GM23338 (cell line): ENCODE data around the gene FAM177A1. TPM values are rescaled to one million over a fixed set of nuclear protein-coding genes. Genes with fewer than 3 reads are reported as not detected.

Experiments used
- ATAC-seq: fragments of 200-7000 bp; cut with Tn5 transposase; 3 replicates; pipeline ENCODE4 v1.9.1; 2020
- DNase-seq: peaks from one replicate; pipeline ENCODE4 v3.0.0-alpha.2; 2015; ENCODE audit warnings: low spot score
- H2AFZ ChIP-seq: fragments of 200-600 bp; sonication (generic); 2 replicates; pipeline ENCODE4 v1.8.0; 2016; ENCODE audit warnings: antibody characterized with exemption, mild to moderate bottlenecking, moderate library complexity
- H3F3A ChIP-seq: fragments of 200-600 bp; sonication (generic); replicated peaks from 2 replicates; pipeline ENCODE4 v1.8.0; 2017; ENCODE audit warnings: antibody characterized with exemption, mixed run types, low read depth
- H3K27ac ChIP-seq: fragments of 200-600 bp; sonication (generic); 2 replicates; pipeline ENCODE4 v1.6.1; 2016; ENCODE audit warnings: low read depth
- H3K27me3 ChIP-seq: fragments of 200-600 bp; sonication (generic); 2 replicates; pipeline ENCODE4 v1.8.0; 2016; ENCODE audit warnings: mild to moderate bottlenecking, mixed run types, moderate library complexity; ENCODE audit not compliant: insufficient read depth
- H3K36me3 ChIP-seq: fragments of 200-600 bp; sonication (generic); 2 replicates; pipeline ENCODE4 v1.8.0; 2016; ENCODE audit warnings: mild to moderate bottlenecking; ENCODE audit not compliant: insufficient read depth
- H3K4me1 ChIP-seq: fragments of 200-600 bp; sonication (generic); 2 replicates; pipeline ENCODE4 v1.8.0; 2016; ENCODE audit warnings: mild to moderate bottlenecking, moderate library complexity; ENCODE audit not compliant: insufficient read depth
- H3K4me2 ChIP-seq: fragments of 200-600 bp; sonication (generic); 2 replicates; pipeline ENCODE4 v1.7.1; 2017; ENCODE audit warnings: mixed run types
- H3K4me3 ChIP-seq: fragments of 200-600 bp; sonication (generic); 2 replicates; pipeline ENCODE4 v1.6.1; 2016; ENCODE audit warnings: mixed run types
- H3K79me2 ChIP-seq: fragments of 200-600 bp; sonication (generic); replicated peaks from 2 replicates; pipeline ENCODE4 v1.8.0; 2017; ENCODE audit warnings: mild to moderate bottlenecking; ENCODE audit not compliant: insufficient read depth
- H3K9me2 ChIP-seq: fragments of 200-600 bp; sonication (generic); 2 replicates; pipeline ENCODE4 v1.8.0; 2017; ENCODE audit not compliant: insufficient read depth
- H4K20me1 ChIP-seq: fragments of 200-600 bp; sonication (generic); replicated peaks from 2 replicates; pipeline ENCODE4 v1.8.0; 2017; ENCODE audit warnings: mild to moderate bottlenecking; ENCODE audit not compliant: insufficient read depth
- H3K27ac Mint-ChIP-seq: 2 replicates; pipeline ENCODE4 v1.8.0; 2020; ENCODE audit warnings: inconsistent platforms, mild to moderate bottlenecking, moderate library complexity, mixed read lengths
- H3K27me3 Mint-ChIP-seq: 3 replicates; pipeline ENCODE4 v1.8.0; 2022; ENCODE audit warnings: low read depth, mild to moderate bottlenecking, moderate library complexity, mixed read lengths, inconsistent platforms; ENCODE audit not compliant: insufficient read depth, poor library complexity
- H3K36me3 Mint-ChIP-seq: 3 replicates; pipeline ENCODE4 v1.8.0; 2021; ENCODE audit warnings: low read depth, mild to moderate bottlenecking, inconsistent platforms, moderate library complexity, mixed read lengths
- H3K4me1 Mint-ChIP-seq: 3 replicates; pipeline ENCODE4 v1.8.0; 2020; ENCODE audit warnings: mild to moderate bottlenecking, inconsistent platforms, mixed read lengths
- H3K4me3 Mint-ChIP-seq: 3 replicates; pipeline ENCODE4 v1.8.0; 2021; ENCODE audit warnings: moderate library complexity, mild to moderate bottlenecking, inconsistent platforms, mixed read lengths
- H3K9me3 Mint-ChIP-seq: 3 replicates; pipeline ENCODE4 v1.8.0; 2020; ENCODE audit warnings: moderate library complexity, mild to moderate bottlenecking, inconsistent platforms, mixed read lengths
- CREB1 ChIP-seq: fragments of 250-450 bp; sonication (Bioruptor Pico); IDR thresholded peaks from 2 replicates; pipeline ENCODE4 v1.5.0; 2020; ENCODE audit warnings: low read depth, mild to moderate bottlenecking, moderate library complexity
- EZH2 ChIP-seq: fragments of 200-600 bp; sonication (generic); IDR thresholded peaks from one replicate; pipeline ENCODE4 v1.8.0; 2017; ENCODE audit warnings: antibody characterized with exemption, mild to moderate bottlenecking, low read depth; ENCODE audit not compliant: unreplicated experiment
- EZH2phosphoT487 ChIP-seq: fragments of 200-600 bp; sonication (generic); IDR thresholded peaks from one replicate; pipeline ENCODE4 v1.8.1; 2018; ENCODE audit warnings: antibody characterized with exemption; ENCODE audit not compliant: unreplicated experiment
- JUNB ChIP-seq: IDR thresholded peaks from one replicate; pipeline ENCODE4 v1.6.1; 2016; ENCODE audit warnings: antibody characterized with exemption; ENCODE audit not compliant: unreplicated experiment
- NANOG ChIP-seq: IDR thresholded peaks from 2 replicates; pipeline ENCODE4 v1.6.1; 2016; ENCODE audit warnings: antibody characterized with exemption, borderline replicate concordance
- POLR2AphosphoS5 ChIP-seq: IDR thresholded peaks from 2 replicates; pipeline ENCODE4 v1.6.1; 2016; ENCODE audit warnings: antibody characterized with exemption, low read depth
- STAT1 ChIP-seq: IDR thresholded peaks from one replicate; pipeline ENCODE4 v1.6.1; 2016; ENCODE audit warnings: antibody characterized with exemption; ENCODE audit not compliant: unreplicated experiment
- ZNF114 ChIP-seq: fragments of 250-450 bp; sonication (Bioruptor Pico); IDR thresholded peaks from 2 replicates; pipeline ENCODE4 v1.5.0; 2020; ENCODE audit warnings: mild to moderate bottlenecking, moderate library complexity
- ZNF331 ChIP-seq: fragments of 250-450 bp; sonication (Bioruptor Pico); IDR thresholded peaks from 2 replicates; pipeline ENCODE4 v1.5.0; 2020; ENCODE audit warnings: low read depth, mild to moderate bottlenecking, moderate library complexity
- polyA plus RNA-seq: library from polyadenylated mRNA; unstranded; fragments of >200 nt; fragmentation: Nextera tagmentation; extraction: Ambion mirVana; gene quantifications from 2 replicates; pipeline ENCODE4 v1.2.1, GENCODE V29; 2016
- total RNA-seq: library from RNA; depleted of rRNA; stranded (reverse); fragments of >200 nt; shearing (Covaris generic); gene quantifications from 2 replicates; pipeline ENCODE4 v1.2.3, GENCODE V29; 2014
- TF ChIP-seq, protein P1 (sequence below): fragments of 250-450 bp; sonication (Bioruptor Pico); IDR thresholded peaks from 2 replicates; pipeline ENCODE4 v1.5.0; 2020; ENCODE audit warnings: mild to moderate bottlenecking, moderate library complexity
- TF ChIP-seq, protein P2 (sequence below): IDR thresholded peaks from 2 replicates; pipeline ENCODE4 v1.6.1; 2016; ENCODE audit warnings: antibody characterized with exemption
- TF ChIP-seq, protein P3 (sequence below), 2 experiments: fragments of 200-600 bp in 1 of 2; sonication (generic) in 1 of 2; conservative IDR thresholded peaks; 2 replicates each; pipeline versions ENCODE4 v1.5.1 to v1.6.1; 2016 to 2017; ENCODE audit warnings: antibody characterized with exemption in 2 of 2, low read depth in 2 of 2, mild to moderate bottlenecking in 2 of 2, moderate library complexity in 1 of 2
- TF ChIP-seq, protein P4 (sequence below): IDR thresholded peaks from one replicate; pipeline ENCODE4 v1.6.1; 2018; ENCODE audit warnings: antibody characterized with exemption; ENCODE audit not compliant: unreplicated experiment

Gene FAM177A1
- total and polyA plus RNA-seq, 2 experiments from 2014 or later: 22.8 to 72.5 TPM

DNA sequence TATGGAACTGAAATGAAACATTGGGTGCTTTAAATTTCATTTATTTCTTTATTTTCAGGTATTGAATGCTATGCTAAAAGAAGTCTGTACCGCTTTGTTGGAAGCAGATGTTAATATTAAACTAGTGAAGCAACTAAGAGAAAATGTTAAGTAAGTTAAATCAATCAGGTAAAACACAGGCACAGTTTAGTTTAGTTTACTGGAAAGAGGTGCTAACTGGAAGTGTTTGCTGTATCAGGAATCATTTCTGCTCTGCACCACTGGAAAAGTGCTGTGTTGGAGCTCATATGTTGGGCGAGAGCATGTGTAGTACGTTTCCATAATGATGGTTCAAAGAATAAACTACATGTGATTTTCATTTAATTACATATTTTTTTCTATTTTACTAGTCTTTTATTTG, 46.6 kb upstream of the FAM177A1 start:
- Mint-ChIP-seq H3K36me3 (peaks cover 9% of the 10 kb centered on the region; the same call in 2 of the 3 replicates), H3K27me3 (no peaks in the 10 kb centered on the region), H3K9me3 (no peaks in the 10 kb centered on the region), H3K4me3 (no peak overlapping the region), H3K4me1 (no peaks in the 10 kb centered on the region), H3K27ac (no peak overlapping the region)
- no peaks in the 10 kb centered on the region for H3K9me2 ChIP-seq
- ATAC-seq (no peak), DNase-seq (no peak)
- no peak overlapping the region for H3K4me3 ChIP-seq
- H3K4me2 ChIP-seq: no peak overlapping the region
- H3K27ac ChIP-seq: no peak overlapping the region
- H3K36me3 ChIP-seq: peaks cover 11% of the 10 kb centered on the region; the same call in 1 of the 2 replicates
- H2AFZ ChIP-seq: no peak overlapping the region
- no peaks in the 10 kb centered on the region for H3K4me1 ChIP-seq
- no peaks in the 10 kb centered on the region for H3K27me3 ChIP-seq
- H4K20me1 ChIP-seq: no peaks in the 10 kb centered on the region; the same call in 1 of the 2 replicates
- TF ChIP-seq ZNF331 (no peak), JUNB (no peak), CREB1 (CRISPR knock-in tag) (no peak), EZH2phosphoT487 (no peak), STAT1 (no peak), POLR2AphosphoS5 (no peak), ZNF114 (CRISPR knock-in tag) (no peak), EZH2 (no peak), NANOG (no peak)
- TF ChIP-seq, protein P1, sequence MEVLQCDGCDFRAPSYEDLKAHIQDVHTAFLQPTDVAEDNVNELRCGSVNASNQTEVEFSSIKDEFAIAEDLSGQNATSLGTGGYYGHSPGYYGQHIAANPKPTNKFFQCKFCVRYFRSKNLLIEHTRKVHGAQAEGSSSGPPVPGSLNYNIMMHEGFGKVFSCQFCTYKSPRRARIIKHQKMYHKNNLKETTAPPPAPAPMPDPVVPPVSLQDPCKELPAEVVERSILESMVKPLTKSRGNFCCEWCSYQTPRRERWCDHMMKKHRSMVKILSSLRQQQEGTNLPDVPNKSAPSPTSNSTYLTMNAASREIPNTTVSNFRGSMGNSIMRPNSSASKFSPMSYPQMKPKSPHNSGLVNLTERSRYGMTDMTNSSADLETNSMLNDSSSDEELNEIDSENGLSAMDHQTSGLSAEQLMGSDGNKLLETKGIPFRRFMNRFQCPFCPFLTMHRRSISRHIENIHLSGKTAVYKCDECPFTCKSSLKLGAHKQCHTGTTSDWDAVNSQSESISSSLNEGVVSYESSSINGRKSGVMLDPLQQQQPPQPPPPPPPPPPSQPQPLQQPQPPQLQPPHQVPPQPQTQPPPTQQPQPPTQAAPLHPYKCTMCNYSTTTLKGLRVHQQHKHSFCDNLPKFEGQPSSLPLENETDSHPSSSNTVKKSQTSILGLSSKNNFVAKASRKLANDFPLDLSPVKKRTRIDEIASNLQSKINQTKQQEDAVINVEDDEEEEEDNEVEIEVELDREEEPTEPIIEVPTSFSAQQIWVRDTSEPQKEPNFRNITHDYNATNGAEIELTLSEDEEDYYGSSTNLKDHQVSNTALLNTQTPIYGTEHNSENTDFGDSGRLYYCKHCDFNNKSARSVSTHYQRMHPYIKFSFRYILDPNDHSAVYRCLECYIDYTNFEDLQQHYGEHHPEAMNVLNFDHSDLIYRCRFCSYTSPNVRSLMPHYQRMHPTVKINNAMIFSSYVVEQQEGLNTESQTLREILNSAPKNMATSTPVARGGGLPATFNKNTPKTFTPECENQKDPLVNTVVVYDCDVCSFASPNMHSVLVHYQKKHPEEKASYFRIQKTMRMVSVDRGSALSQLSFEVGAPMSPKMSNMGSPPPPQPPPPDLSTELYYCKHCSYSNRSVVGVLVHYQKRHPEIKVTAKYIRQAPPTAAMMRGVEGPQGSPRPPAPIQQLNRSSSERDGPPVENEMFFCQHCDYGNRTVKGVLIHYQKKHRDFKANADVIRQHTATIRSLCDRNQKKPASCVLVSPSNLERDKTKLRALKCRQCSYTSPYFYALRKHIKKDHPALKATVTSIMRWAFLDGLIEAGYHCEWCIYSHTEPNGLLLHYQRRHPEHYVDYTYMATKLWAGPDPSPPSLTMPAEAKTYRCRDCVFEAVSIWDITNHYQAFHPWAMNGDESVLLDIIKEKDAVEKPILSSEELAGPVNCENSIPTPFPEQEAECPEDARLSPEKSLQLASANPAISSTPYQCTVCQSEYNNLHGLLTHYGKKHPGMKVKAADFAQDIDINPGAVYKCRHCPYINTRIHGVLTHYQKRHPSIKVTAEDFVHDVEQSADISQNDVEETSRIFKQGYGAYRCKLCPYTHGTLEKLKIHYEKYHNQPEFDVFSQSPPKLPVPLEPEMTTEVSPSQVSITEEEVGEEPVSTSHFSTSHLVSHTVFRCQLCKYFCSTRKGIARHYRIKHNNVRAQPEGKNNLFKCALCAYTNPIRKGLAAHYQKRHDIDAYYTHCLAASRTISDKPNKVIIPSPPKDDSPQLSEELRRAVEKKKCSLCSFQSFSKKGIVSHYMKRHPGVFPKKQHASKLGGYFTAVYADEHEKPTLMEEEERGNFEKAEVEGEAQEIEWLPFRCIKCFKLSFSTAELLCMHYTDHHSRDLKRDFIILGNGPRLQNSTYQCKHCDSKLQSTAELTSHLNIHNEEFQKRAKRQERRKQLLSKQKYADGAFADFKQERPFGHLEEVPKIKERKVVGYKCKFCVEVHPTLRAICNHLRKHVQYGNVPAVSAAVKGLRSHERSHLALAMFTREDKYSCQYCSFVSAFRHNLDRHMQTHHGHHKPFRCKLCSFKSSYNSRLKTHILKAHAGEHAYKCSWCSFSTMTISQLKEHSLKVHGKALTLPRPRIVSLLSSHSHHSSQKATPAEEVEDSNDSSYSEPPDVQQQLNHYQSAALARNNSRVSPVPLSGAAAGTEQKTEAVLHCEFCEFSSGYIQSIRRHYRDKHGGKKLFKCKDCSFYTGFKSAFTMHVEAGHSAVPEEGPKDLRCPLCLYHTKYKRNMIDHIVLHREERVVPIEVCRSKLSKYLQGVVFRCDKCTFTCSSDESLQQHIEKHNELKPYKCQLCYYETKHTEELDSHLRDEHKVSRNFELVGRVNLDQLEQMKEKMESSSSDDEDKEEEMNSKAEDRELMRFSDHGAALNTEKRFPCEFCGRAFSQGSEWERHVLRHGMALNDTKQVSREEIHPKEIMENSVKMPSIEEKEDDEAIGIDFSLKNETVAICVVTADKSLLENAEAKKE (CRISPR knock-in tag): no peak
- TF ChIP-seq, protein P2, sequence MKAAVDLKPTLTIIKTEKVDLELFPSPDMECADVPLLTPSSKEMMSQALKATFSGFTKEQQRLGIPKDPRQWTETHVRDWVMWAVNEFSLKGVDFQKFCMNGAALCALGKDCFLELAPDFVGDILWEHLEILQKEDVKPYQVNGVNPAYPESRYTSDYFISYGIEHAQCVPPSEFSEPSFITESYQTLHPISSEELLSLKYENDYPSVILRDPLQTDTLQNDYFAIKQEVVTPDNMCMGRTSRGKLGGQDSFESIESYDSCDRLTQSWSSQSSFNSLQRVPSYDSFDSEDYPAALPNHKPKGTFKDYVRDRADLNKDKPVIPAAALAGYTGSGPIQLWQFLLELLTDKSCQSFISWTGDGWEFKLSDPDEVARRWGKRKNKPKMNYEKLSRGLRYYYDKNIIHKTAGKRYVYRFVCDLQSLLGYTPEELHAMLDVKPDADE: no peak
- TF ChIP-seq, protein P3, sequence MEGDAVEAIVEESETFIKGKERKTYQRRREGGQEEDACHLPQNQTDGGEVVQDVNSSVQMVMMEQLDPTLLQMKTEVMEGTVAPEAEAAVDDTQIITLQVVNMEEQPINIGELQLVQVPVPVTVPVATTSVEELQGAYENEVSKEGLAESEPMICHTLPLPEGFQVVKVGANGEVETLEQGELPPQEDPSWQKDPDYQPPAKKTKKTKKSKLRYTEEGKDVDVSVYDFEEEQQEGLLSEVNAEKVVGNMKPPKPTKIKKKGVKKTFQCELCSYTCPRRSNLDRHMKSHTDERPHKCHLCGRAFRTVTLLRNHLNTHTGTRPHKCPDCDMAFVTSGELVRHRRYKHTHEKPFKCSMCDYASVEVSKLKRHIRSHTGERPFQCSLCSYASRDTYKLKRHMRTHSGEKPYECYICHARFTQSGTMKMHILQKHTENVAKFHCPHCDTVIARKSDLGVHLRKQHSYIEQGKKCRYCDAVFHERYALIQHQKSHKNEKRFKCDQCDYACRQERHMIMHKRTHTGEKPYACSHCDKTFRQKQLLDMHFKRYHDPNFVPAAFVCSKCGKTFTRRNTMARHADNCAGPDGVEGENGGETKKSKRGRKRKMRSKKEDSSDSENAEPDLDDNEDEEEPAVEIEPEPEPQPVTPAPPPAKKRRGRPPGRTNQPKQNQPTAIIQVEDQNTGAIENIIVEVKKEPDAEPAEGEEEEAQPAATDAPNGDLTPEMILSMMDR (conservative IDR thresholded peaks at IDR 0.05; ENCODE audit: low read depth in 2 of 2): no peak
- TF ChIP-seq, protein P4, sequence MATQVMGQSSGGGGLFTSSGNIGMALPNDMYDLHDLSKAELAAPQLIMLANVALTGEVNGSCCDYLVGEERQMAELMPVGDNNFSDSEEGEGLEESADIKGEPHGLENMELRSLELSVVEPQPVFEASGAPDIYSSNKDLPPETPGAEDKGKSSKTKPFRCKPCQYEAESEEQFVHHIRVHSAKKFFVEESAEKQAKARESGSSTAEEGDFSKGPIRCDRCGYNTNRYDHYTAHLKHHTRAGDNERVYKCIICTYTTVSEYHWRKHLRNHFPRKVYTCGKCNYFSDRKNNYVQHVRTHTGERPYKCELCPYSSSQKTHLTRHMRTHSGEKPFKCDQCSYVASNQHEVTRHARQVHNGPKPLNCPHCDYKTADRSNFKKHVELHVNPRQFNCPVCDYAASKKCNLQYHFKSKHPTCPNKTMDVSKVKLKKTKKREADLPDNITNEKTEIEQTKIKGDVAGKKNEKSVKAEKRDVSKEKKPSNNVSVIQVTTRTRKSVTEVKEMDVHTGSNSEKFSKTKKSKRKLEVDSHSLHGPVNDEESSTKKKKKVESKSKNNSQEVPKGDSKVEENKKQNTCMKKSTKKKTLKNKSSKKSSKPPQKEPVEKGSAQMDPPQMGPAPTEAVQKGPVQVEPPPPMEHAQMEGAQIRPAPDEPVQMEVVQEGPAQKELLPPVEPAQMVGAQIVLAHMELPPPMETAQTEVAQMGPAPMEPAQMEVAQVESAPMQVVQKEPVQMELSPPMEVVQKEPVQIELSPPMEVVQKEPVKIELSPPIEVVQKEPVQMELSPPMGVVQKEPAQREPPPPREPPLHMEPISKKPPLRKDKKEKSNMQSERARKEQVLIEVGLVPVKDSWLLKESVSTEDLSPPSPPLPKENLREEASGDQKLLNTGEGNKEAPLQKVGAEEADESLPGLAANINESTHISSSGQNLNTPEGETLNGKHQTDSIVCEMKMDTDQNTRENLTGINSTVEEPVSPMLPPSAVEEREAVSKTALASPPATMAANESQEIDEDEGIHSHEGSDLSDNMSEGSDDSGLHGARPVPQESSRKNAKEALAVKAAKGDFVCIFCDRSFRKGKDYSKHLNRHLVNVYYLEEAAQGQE: no peak
- H3K79me2 ChIP-seq: peaks cover 18% of the 10 kb centered on the region
- no peaks in the 10 kb centered on the region for H3F3A ChIP-seq
